Left cardiac atrium (tissue), 4 donors: ENCODE measurements around the gene DHX29. TPM values are rescaled to one million over a fixed set of nuclear protein-coding genes. Genes with fewer than 3 reads are reported as not detected.

ENCODE experiments used
- ATAC-seq, 2 donors: fragments of 200-7000 bp; cut with Tn5 transposase; one replicate each; pipeline ENCODE4 v1.9.1; 2020; ENCODE audit warnings: mild to moderate bottlenecking in 2 of 2, moderate library complexity in 2 of 2
- DNase-seq: peaks from one replicate; pipeline ENCODE4 v3.0.0-alpha.2; 2020
- intact Hi-C, 2 donors: fragments of 100-400 bp; cut with DNase I; formaldehyde crosslinking; loops; one replicate each; pipeline versions ENCODE4 v1.14.1 to v1.15.1; 2022 to 2023
- long read RNA-seq: library from polyadenylated mRNA; unstranded; transcript quantifications from one replicate; pipeline ENCODE4 v2.0.0, GENCODE V29; 2021
- total RNA-seq, 2 donors: library from RNA; stranded (reverse); fragmentation: NEBNext Ultra II Directional; extraction: Animal tissue kit (Norgen Biotek cat#: 25700); gene quantifications; one replicate each; pipeline ENCODE4 v1.2.1, GENCODE V29; 2021
- donor health status: DM: no; HTN: yes; CAD: no.
- donor health status: DM: no; HTN: yes; CAD: no; lungs with severe emphysema.
- donor health status: DM: yes; HTN: yes; CAD: no.
- donor health status: Dilated cardiomyopathy.

Gene DHX29
- 10 to 100 TPM; 17.0 to 21.5 TPM for total RNA-seq
- long read RNA-seq, full-length matches to known transcripts: 2 of 13 reads
- long read RNA-seq, partial matches to known transcripts: 10 of 13 reads
- long read RNA-seq, other reads (novel, unspliced or antisense): 1 of 13 reads

GRCh38 chr5:55307383-55308253 lies at the start of gene DHX29, which contains the start of gene MTREX:
DHX29 (minus strand) TSS chr5:55307694; CDS start chr5:55307573, 121 bp downstream.
MTREX (plus strand) TSS chr5:55307989; CDS start chr5:55308014, 25 bp downstream.
- ATAC-seq (peak; percentile 97 to 98), DNase-seq (peak; percentile 94)
- intact Hi-C loops: no loop called here

GRCh38 chr5:55356896-55357295 lies 49.4 kb upstream of the DHX29 start:
- intact Hi-C loops: no loop called here
- DNase-seq (no peak), ATAC-seq (no peak)

GRCh38 chr5:55350754-55351153 lies 43.3 kb upstream of the DHX29 start:
- no peak for ATAC-seq
- intact Hi-C loops: no loop called here
- no peak for DNase-seq

- intact Hi-C loops: loop anchor here in 1 of 2 donors (10.0 kb wide), 1 partner anchor 347 kb away; no protein-coding TSS in a partner anchor
- DNase-seq: no peak
- no peak for ATAC-seq
These were observed 40.3 kb upstream of the DHX29 start for GRCh38 chr5:55347786-55348185.

- intact Hi-C loops: loop anchor here in 1 of 2 donors (10.0 kb wide), 1 partner anchor 349 kb away; no protein-coding TSS in a partner anchor
- no peak for DNase-seq
- no peak for ATAC-seq
These were observed 37.8 kb upstream of the DHX29 start for GRCh38 chr5:55345327-55345726.

GRCh38 chr5:55344392-55344992 lies 37.0 kb upstream of the DHX29 start:
- ATAC-seq (no peak), DNase-seq (peak; percentile 45)
- intact Hi-C loops: loop anchor here (5.0 to 10.0 kb wide), 2 partner anchors 348 to 350 kb away; no protein-coding TSS in a partner anchor

GRCh38 chr5:55343609-55344008 lies 36.1 kb upstream of the DHX29 start:
- DNase-seq (no peak), ATAC-seq (no peak)
- intact Hi-C loops: loop anchor here (5.0 to 10.0 kb wide), 2 partner anchors 349 to 351 kb away; no protein-coding TSS in a partner anchor

GRCh38 chr5:55343107-55343506 lies 35.6 kb upstream of the DHX29 start:
- no peak for DNase-seq
- ATAC-seq: no peak
- intact Hi-C loops: loop anchor here (5.0 to 10.0 kb wide), 2 partner anchors 349 to 352 kb away; no protein-coding TSS in a partner anchor

- DNase-seq (no peak), ATAC-seq (peak in 1 of 2 donors; percentile 57)
- intact Hi-C loops: no loop called here
These were observed 31.3 kb upstream of the DHX29 start for GRCh38 chr5:55338810-55339243.

GRCh38 chr5:55338092-55338613 lies 30.7 kb upstream of the DHX29 start:
- intact Hi-C loops: no loop called here
- no peak for ATAC-seq

GRCh38 chr5:55333811-55334210 lies 26.3 kb upstream of the DHX29 start:
- intact Hi-C loops: loop anchor here in 1 of 2 donors (5.0 kb wide), 1 partner anchor 48 kb away; no protein-coding TSS in a partner anchor
- ATAC-seq: no peak

More at GRCh38 chr5:55338092-55338613, 30.7 kb upstream of the DHX29 start:
- no peak for DNase-seq

GRCh38 chr5:55333017-55333416 lies 25.5 kb upstream of the DHX29 start:
- intact Hi-C loops: loop anchor here in 1 of 2 donors (5.0 kb wide), 1 partner anchor 49 kb away; no protein-coding TSS in a partner anchor
- no peak for DNase-seq

More at GRCh38 chr5:55333811-55334210, 26.3 kb upstream of the DHX29 start:
- DNase-seq: no peak

GRCh38 chr5:55331321-55331720 lies 23.8 kb upstream of the DHX29 start:
- intact Hi-C loops: loop anchor here in 1 of 2 donors (5.0 kb wide), 1 partner anchor 51 kb away; no protein-coding TSS in a partner anchor
- ATAC-seq: no peak
- no peak for DNase-seq

More at GRCh38 chr5:55333017-55333416, 25.5 kb upstream of the DHX29 start:
- no peak for ATAC-seq

- ATAC-seq: no peak
- DNase-seq: no peak
- intact Hi-C loops: no loop called here
These were observed 19.8 kb upstream of the DHX29 start for GRCh38 chr5:55327281-55327680.

- no peak for DNase-seq
- ATAC-seq: no peak
- intact Hi-C loops: no loop called here
These were observed 18.1 kb upstream of the DHX29 start for GRCh38 chr5:55325621-55326020.

GRCh38 chr5:55324815-55325418 lies 17.4 kb upstream of the DHX29 start:
- no peak for DNase-seq
- peak in 1 of 2 donors; percentile 41 for ATAC-seq
- intact Hi-C loops: no loop called here

- intact Hi-C loops: no loop called here
- no peak for ATAC-seq
- no peak for DNase-seq
These were observed 16.5 kb upstream of the DHX29 start for GRCh38 chr5:55324006-55324405.

- intact Hi-C loops: no loop called here
- DNase-seq (no peak), ATAC-seq (no peak)
These were observed 13.1 kb upstream of the DHX29 start for GRCh38 chr5:55320571-55320970.

GRCh38 chr5:55319491-55319890 lies 12.0 kb upstream of the DHX29 start:
- DNase-seq: no peak
- intact Hi-C loops: no loop called here
- ATAC-seq: no peak
